Breast epithelium (tissue), 3 donors: ENCODE measurements around the gene ZNF691.

ENCODE experiments used
- CTCF ChIP-seq, 3 donors: fragments of 450-650 bp; IDR thresholded peaks; one replicate each; pipeline ENCODE4 v1.5.1; 2016 to 2017; ENCODE audit warnings: antibody characterized with exemption in 3 of 3, mild to moderate bottlenecking in 3 of 3, moderate library complexity in 3 of 3
- POLR2A ChIP-seq: fragments of 450-650 bp; IDR thresholded peaks from one replicate; pipeline ENCODE4 v1.6.1; 2016; ENCODE audit warnings: antibody characterized with exemption, mild to moderate bottlenecking, moderate library complexity

- TF ChIP-seq CTCF (IDR thresholded peaks at IDR 0.05) (no peak), POLR2A (no peak)
These were observed 6.9 kb downstream of the ZNF691 start for GRCh38 chr1:42853116-42853884.
